ENCODE data around the gene MAP2K5.

Gene MAP2K5

DNA sequence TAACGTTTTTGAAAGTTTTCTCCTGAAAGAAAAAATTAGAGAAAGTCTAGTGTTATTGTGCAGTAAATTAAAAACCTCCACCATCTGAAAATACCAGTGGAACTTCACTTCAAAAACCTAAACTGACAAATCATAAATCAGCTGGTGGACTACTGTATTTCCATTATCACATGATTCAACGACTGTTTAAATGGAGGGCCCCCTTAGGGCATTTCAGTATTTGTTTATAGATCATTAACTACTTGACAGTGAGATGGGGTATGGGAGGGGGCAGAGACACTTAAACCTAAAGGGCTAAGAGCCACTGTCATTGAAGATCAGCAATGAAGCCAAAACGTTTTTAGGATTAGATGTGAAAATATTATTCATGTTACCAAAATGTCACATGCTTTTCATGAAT, 30.4 kb upstream of the MAP2K5 start:
- no peaks in the 10 kb centered on the region for H3K27me3 ChIP-seq (replicated peaks; ENCODE audit: insufficient read depth, low read length)
- no peaks in the 10 kb centered on the region for H4K20me1 ChIP-seq (ENCODE audit: insufficient read depth, low read length)
- H3K27ac ChIP-seq (ENCODE audit: low read length) = no peak overlapping the region
- H3F3A ChIP-seq (ENCODE audit: insufficient read depth, low read length) = no peaks in the 10 kb centered on the region
- no peaks in the 10 kb centered on the region for H3K79me2 ChIP-seq (ENCODE audit: low read length)
- no peak overlapping the region for H3K4me3 ChIP-seq (ENCODE audit: low read length)
- H3K9me2 ChIP-seq (replicated peaks; ENCODE audit: insufficient read depth, low read length) = no peaks in the 10 kb centered on the region
- no peak overlapping the region for H3K9ac ChIP-seq (ENCODE audit: low read length)
- no peak for DNase-seq
- H3K9me3 ChIP-seq (replicated peaks; ENCODE audit: insufficient read depth, low read length) = no peaks in the 10 kb centered on the region
- TF ChIP-seq EZH2phosphoT487 (IDR thresholded peaks at IDR 0.05; ENCODE audit: low read length) (no peak), EZH2 (optimal IDR thresholded peaks at IDR 0.05; ENCODE audit: low read depth, low read length) (no peak)
- TF ChIP-seq, protein P1, sequence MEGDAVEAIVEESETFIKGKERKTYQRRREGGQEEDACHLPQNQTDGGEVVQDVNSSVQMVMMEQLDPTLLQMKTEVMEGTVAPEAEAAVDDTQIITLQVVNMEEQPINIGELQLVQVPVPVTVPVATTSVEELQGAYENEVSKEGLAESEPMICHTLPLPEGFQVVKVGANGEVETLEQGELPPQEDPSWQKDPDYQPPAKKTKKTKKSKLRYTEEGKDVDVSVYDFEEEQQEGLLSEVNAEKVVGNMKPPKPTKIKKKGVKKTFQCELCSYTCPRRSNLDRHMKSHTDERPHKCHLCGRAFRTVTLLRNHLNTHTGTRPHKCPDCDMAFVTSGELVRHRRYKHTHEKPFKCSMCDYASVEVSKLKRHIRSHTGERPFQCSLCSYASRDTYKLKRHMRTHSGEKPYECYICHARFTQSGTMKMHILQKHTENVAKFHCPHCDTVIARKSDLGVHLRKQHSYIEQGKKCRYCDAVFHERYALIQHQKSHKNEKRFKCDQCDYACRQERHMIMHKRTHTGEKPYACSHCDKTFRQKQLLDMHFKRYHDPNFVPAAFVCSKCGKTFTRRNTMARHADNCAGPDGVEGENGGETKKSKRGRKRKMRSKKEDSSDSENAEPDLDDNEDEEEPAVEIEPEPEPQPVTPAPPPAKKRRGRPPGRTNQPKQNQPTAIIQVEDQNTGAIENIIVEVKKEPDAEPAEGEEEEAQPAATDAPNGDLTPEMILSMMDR (IDR thresholded peaks at IDR 0.05; ENCODE audit: low read length) = no peak
- no peaks in the 10 kb centered on the region for H3K4me1 ChIP-seq (ENCODE audit: low read length)
- no peaks in the 10 kb centered on the region for H3K36me3 ChIP-seq (replicated peaks; ENCODE audit: insufficient read depth, low read length)
- H3K4me2 ChIP-seq (ENCODE audit: low read depth, low read length) = no peak overlapping the region
- H2AFZ ChIP-seq (ENCODE audit: low read length) = no peak overlapping the region

DNA sequence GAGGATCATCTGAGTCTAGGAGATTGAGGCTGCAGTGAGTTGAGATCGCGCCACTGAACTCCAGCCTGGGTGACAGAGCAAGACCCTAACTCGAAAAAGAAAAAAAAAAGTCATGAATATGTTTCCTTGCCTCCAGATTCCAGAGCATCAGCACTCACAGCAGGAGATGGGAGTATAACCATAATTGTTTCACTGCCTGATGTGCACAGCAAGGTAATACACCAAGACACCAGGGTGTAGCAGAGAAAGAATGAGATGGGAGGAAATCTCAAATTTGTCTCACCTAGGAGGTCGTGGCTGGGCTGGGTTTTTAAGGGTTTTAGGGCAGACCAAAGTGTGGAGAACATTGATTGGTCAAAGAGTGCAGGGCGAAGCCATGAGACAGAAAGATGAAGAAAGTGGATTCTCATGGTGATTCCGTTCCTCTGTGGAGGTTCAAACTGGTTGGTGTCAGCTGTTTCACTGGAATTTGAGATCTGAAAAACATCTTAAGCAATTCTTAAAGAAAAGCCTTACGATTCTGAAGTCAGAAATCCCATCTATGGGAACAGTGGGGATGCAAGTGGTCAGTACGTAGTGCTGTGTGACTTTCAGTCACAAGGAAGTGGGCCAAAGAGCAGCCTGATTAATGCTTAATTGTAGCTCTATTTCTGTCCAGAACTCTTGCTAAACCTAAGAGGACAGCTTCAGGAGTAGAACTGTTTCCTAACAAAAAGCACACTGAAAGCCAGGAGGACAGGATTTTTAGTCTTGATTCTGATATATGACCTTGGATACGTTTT, 29.4 kb upstream of the MAP2K5 start:
- TF ChIP-seq, protein P1 (IDR thresholded peaks at IDR 0.05; ENCODE audit: low read length) = no peak
- no peak for TF ChIP-seq EZH2phosphoT487 (IDR thresholded peaks at IDR 0.05; ENCODE audit: low read length)
- no peak for TF ChIP-seq EZH2 (optimal IDR thresholded peaks at IDR 0.05; ENCODE audit: low read depth, low read length)
- no peak overlapping the region for H2AFZ ChIP-seq (ENCODE audit: low read length)
- no peaks in the 10 kb centered on the region for H3K4me1 ChIP-seq (ENCODE audit: low read length)

DNA sequence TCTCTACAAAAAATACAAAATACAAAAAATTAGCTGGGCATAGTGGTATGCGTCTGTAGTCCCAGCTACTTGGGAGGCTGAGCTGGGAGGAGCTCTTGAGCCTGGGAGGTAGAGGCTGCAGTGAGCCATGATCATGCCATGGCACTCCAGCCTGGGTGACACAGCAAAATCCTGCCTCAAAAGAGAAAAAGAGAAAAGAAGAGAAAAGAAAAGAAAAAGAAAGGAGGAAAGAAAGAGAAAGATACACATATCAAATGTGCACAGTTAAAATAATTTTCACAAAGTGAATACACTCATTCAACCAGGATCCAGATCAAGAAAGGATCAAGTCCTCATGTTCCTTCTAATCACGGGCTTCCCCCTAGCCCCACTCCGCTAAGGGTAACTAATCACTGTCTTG, 27.4 kb upstream of the MAP2K5 start:
- Histone ChIP-seq H3K27me3 (replicated peaks; ENCODE audit: insufficient read depth, low read length) (no peaks in the 10 kb centered on the region), H3K36me3 (replicated peaks; ENCODE audit: insufficient read depth, low read length) (no peaks in the 10 kb centered on the region), H3F3A (ENCODE audit: insufficient read depth, low read length) (no peaks in the 10 kb centered on the region), H3K79me2 (ENCODE audit: low read length) (no peaks in the 10 kb centered on the region), H4K20me1 (ENCODE audit: insufficient read depth, low read length) (no peaks in the 10 kb centered on the region), H3K4me2 (ENCODE audit: low read depth, low read length) (no peak overlapping the region), H2AFZ (ENCODE audit: low read length) (no peak overlapping the region), H3K4me1 (ENCODE audit: low read length) (no peaks in the 10 kb centered on the region), H3K9ac (ENCODE audit: low read length) (no peak overlapping the region), H3K9me2 (replicated peaks; ENCODE audit: insufficient read depth, low read length) (no peaks in the 10 kb centered on the region), H3K27ac (ENCODE audit: low read length) (no peak overlapping the region), H3K9me3 (replicated peaks; ENCODE audit: insufficient read depth, low read length) (no peaks in the 10 kb centered on the region), H3K4me3 (ENCODE audit: low read length) (no peak overlapping the region)
- no peak for DNase-seq
- TF ChIP-seq, protein P1 (IDR thresholded peaks at IDR 0.05; ENCODE audit: low read length) = no peak
- no peak for TF ChIP-seq EZH2 (optimal IDR thresholded peaks at IDR 0.05; ENCODE audit: low read depth, low read length)
- no peak for TF ChIP-seq EZH2phosphoT487 (IDR thresholded peaks at IDR 0.05; ENCODE audit: low read length)

More for the DNA sequence above, 29.4 kb upstream of the MAP2K5 start:
- Histone ChIP-seq H3K4me2 (ENCODE audit: low read depth, low read length) (no peak overlapping the region), H3K9me3 (replicated peaks; ENCODE audit: insufficient read depth, low read length) (no peaks in the 10 kb centered on the region), H3K4me3 (ENCODE audit: low read length) (no peak overlapping the region), H3K36me3 (replicated peaks; ENCODE audit: insufficient read depth, low read length) (no peaks in the 10 kb centered on the region), H4K20me1 (ENCODE audit: insufficient read depth, low read length) (no peaks in the 10 kb centered on the region), H3F3A (ENCODE audit: insufficient read depth, low read length) (no peaks in the 10 kb centered on the region), H3K79me2 (ENCODE audit: low read length) (no peaks in the 10 kb centered on the region), H3K27ac (ENCODE audit: low read length) (no peak overlapping the region), H3K9me2 (replicated peaks; ENCODE audit: insufficient read depth, low read length) (no peaks in the 10 kb centered on the region), H3K27me3 (replicated peaks; ENCODE audit: insufficient read depth, low read length) (no peaks in the 10 kb centered on the region), H3K9ac (ENCODE audit: low read length) (no peak overlapping the region)
- DNase-seq = no peak

Data from MM.1S (cell line).